ENCODE data around the gene DYTN.

Gene DYTN

GRCh38 chr2:206611191-206611590 is 107.0 kb downstream of the DYTN start:
- DNase-seq = no peak

- DNase-seq = no peak
Observed at GRCh38 chr2:206610451-206610850, 107.7 kb downstream of the DYTN start.

GRCh38 chr2:206603243-206603642 is 115.0 kb downstream of the DYTN start:
- DNase-seq = no peak
